Testis (tissue), 2 donors: Measurements from ENCODE around the gene EXOC4.

Experiments
- CTCF ChIP-seq, 3 experiments: fragments of 450-650 bp in 2 of 3; fragments of 200-600 bp in 1 of 3; sonication (generic) in 1 of 3; IDR thresholded peaks; one replicate each; pipeline ENCODE4 v1.5.1; 2016 to 2019; ENCODE audit warnings: antibody characterized with exemption in 3 of 3, mild to moderate bottlenecking in 2 of 3, moderate library complexity in 1 of 3
- POLR2A ChIP-seq: fragments of 450-650 bp; IDR thresholded peaks from one replicate; pipeline ENCODE4 v1.6.1; 2017; ENCODE audit warnings: antibody characterized with exemption, mild to moderate bottlenecking, moderate library complexity

GRCh38 chr7:133265821-133266220 is 12.9 kb downstream of the EXOC4 start:
- no peak for TF ChIP-seq CTCF (IDR thresholded peaks at IDR 0.05)
- TF ChIP-seq POLR2A: no peak
